Right cardiac atrium (tissue), 5 donors: ENCODE data around the gene GRIP2. TPM values are rescaled to one million over a fixed set of nuclear protein-coding genes. Genes with fewer than 3 reads are reported as not detected.
A peak's percentile ranks its signal among the peaks of the same experiment; 100 is the strongest.

ENCODE experiments used
- ATAC-seq, 2 donors: fragments of 200-7000 bp; cut with Tn5 transposase; one replicate each; pipeline versions ENCODE4 v1.8.0 to v1.9.1; 2020; ENCODE audit warnings: moderate library complexity in 2 of 2, mild to moderate bottlenecking in 1 of 2
- DNase-seq, 3 donors: peaks; one replicate each; pipeline ENCODE4 v3.0.0-alpha.2; 2020
- H3K27ac ChIP-seq: one replicate; pipeline ENCODE4 v1.5.1; 2013; ENCODE audit warnings: mild to moderate bottlenecking, low read length, control low read depth, moderate library complexity
- H3K27me3 ChIP-seq: one replicate; pipeline ENCODE4 v1.6.1; 2013; ENCODE audit not compliant: control insufficient read depth, insufficient read depth
- H3K4me1 ChIP-seq: one replicate; pipeline ENCODE4 v1.6.1; 2013; ENCODE audit warnings: low read length; ENCODE audit not compliant: control insufficient read depth, insufficient read depth
- H3K4me3 ChIP-seq: one replicate; pipeline ENCODE4 v1.5.1; 2013; ENCODE audit warnings: low read length, control low read depth
- H3K9me3 ChIP-seq: one replicate; pipeline ENCODE4 v1.6.1; 2013; ENCODE audit warnings: low read length; ENCODE audit not compliant: control insufficient read depth
- WGBS: extraction: QIAGEN DNeasy Blood & Tissue Kit; methylation state at CpG from one replicate; pipeline ENCODE4 v1.1.7; 2013; 5-methylcytosine and 5-hydroxymethylcytosine counted together
- intact Hi-C, 4 donors: fragments of 100-400 bp; cut with DNase I; formaldehyde crosslinking; loops; one replicate each; pipeline versions ENCODE4 v1.11.0 to v1.14.0; 2022 to 2023
- long read RNA-seq, 4 donors: library from polyadenylated mRNA; unstranded; transcript quantifications; one replicate each; pipeline ENCODE4 v2.0.0, GENCODE V29; 2020 to 2021
- polyA plus RNA-seq: library from polyadenylated mRNA; stranded (reverse); fragments of 200-250 nt; gene quantifications from one replicate; pipeline ENCODE4 v1.2.3, GENCODE V29; 2013
- total RNA-seq, 4 donors: library from RNA; stranded (reverse); fragmentation: NEBNext Ultra II Directional; extraction: Animal tissue kit (Norgen Biotek cat#: 25700); gene quantifications; one replicate each; pipeline ENCODE4 v1.2.1, GENCODE V29; 2021
- donor health status: healthy with polysubstance abuse.
- donor health status: DM: no; HTN: yes; CAD: no.
- donor health status: DM: no; HTN: no; CAD: no.
- donor health status: DM: no; HTN: yes; CAD: no; lungs with severe emphysema.
- donor health status: DM: yes; HTN: yes; CAD: no.

Gene GRIP2
- total RNA-seq (10 to 100 TPM in 3 of 4 donors, 1 to 10 TPM in 1; 8.7 to 14.5 (median 13.0) TPM), polyA plus RNA-seq (9.9 TPM)
- long read RNA-seq, donor 1, partial matches to known transcripts: 11 of 24 reads
- long read RNA-seq, donor 1, other reads (novel, unspliced or antisense): 13 of 24 reads
- long read RNA-seq, donor 2, partial matches to known transcripts: 8 of 15 reads
- long read RNA-seq, donor 2, other reads (novel, unspliced or antisense): 7 of 15 reads
- long read RNA-seq, donor 3, partial matches to known transcripts: 17 of 37 reads
- long read RNA-seq, donor 3, other reads (novel, unspliced or antisense): 20 of 37 reads
- long read RNA-seq, donor 4, partial matches to known transcripts: 4 of 14 reads
- long read RNA-seq, donor 4, other reads (novel, unspliced or antisense): 10 of 14 reads

- 40% methylated on average over 14 of the region's 14 CpGs for WGBS
- Histone ChIP-seq H3K4me3 (peak within 1 kb of the TSS; percentile 30), H3K9me3 (no peaks in the 10 kb centered on the region), H3K4me1 (peaks cover 5% of the 10 kb centered on the region), H3K27ac (peak within 1 kb of the TSS; percentile 40), H3K27me3 (no peaks in the 10 kb centered on the region)
- intact Hi-C loops: no loop called here
- DNase-seq (peak; percentile 31 to 79 (median 56)), ATAC-seq (peak; percentile 75 to 78)
Measured at GRCh38 chr3:14539742-14540491, at the start of gene GRIP2. Gene GRIP2 (minus strand): TSS chr3:14540342. CDS start chr3:14540308, 34 bp downstream.

- H3K4me1 ChIP-seq: no peaks in the 10 kb centered on the region
- no peak for DNase-seq
- ATAC-seq: no peak
- intact Hi-C loops: no loop called here
- H3K4me3 ChIP-seq: no peak overlapping the region
- no peaks in the 10 kb centered on the region for H3K9me3 ChIP-seq
- H3K27me3 ChIP-seq: no peaks in the 10 kb centered on the region
- H3K27ac ChIP-seq: no peak overlapping the region
- WGBS: 81% methylated on average over 6 of the region's 6 CpGs
Measured at GRCh38 chr3:14588425-14589112, 48.4 kb upstream of the GRIP2 start.

GRCh38 chr3:14587740-14588360 is 47.7 kb upstream of the GRIP2 start:
- intact Hi-C loops: no loop called here
- ATAC-seq: no peak
- Histone ChIP-seq H3K4me3 (no peak overlapping the region), H3K27ac (no peak overlapping the region), H3K27me3 (no peaks in the 10 kb centered on the region), H3K4me1 (no peaks in the 10 kb centered on the region), H3K9me3 (no peaks in the 10 kb centered on the region)
- 60% methylated on average over 4 of the region's 4 CpGs for WGBS
- no peak for DNase-seq

GRCh38 chr3:14586611-14587010 is 46.5 kb upstream of the GRIP2 start:
- no peaks in the 10 kb centered on the region for H3K27me3 ChIP-seq
- intact Hi-C loops: no loop called here
- DNase-seq (no peak), ATAC-seq (no peak)
- H3K9me3 ChIP-seq: no peaks in the 10 kb centered on the region
- no peak overlapping the region for H3K4me3 ChIP-seq
- whole genome bisulfite sequencing: 78% methylated on average over 2 of the region's 2 CpGs
- no peaks in the 10 kb centered on the region for H3K4me1 ChIP-seq
- no peak overlapping the region for H3K27ac ChIP-seq

GRCh38 chr3:14583548-14584091 is 43.5 kb upstream of the GRIP2 start:
- no peak for ATAC-seq
- H3K4me1 ChIP-seq: no peaks in the 10 kb centered on the region
- no peak overlapping the region for H3K4me3 ChIP-seq
- H3K27ac ChIP-seq: no peak overlapping the region
- 70% methylated on average over 5 of the region's 5 CpGs for WGBS
- H3K9me3 ChIP-seq: no peaks in the 10 kb centered on the region
- no peak for DNase-seq
- H3K27me3 ChIP-seq: no peaks in the 10 kb centered on the region
- intact Hi-C loops: no loop called here

GRCh38 chr3:14582045-14582410 is 41.9 kb upstream of the GRIP2 start:
- intact Hi-C loops: no loop called here
- ATAC-seq: no peak
- no peaks in the 10 kb centered on the region for H3K27me3 ChIP-seq
- no peaks in the 10 kb centered on the region for H3K4me1 ChIP-seq
- H3K4me3 ChIP-seq: no peak overlapping the region
- no peaks in the 10 kb centered on the region for H3K9me3 ChIP-seq
- WGBS: 51% methylated on average over 4 of the region's 4 CpGs
- no peak for DNase-seq
- no peak overlapping the region for H3K27ac ChIP-seq

GRCh38 chr3:14581334-14582044 is 41.3 kb upstream of the GRIP2 start:
- intact Hi-C loops: no loop called here
- no peak for ATAC-seq
- Histone ChIP-seq H3K4me1 (no peaks in the 10 kb centered on the region), H3K9me3 (no peaks in the 10 kb centered on the region), H3K4me3 (no peak overlapping the region), H3K27me3 (no peaks in the 10 kb centered on the region), H3K27ac (no peak overlapping the region)
- DNase-seq: no peak
- WGBS: 78% methylated on average over 5 of the region's 5 CpGs

- intact Hi-C loops: no loop called here
- H3K4me3 ChIP-seq: no peak overlapping the region
- WGBS: 69% methylated on average over 5 of the region's 5 CpGs
- ATAC-seq (no peak), DNase-seq (no peak)
- H3K4me1 ChIP-seq: no peaks in the 10 kb centered on the region
- no peaks in the 10 kb centered on the region for H3K27me3 ChIP-seq
- H3K9me3 ChIP-seq: no peaks in the 10 kb centered on the region
- H3K27ac ChIP-seq: no peak overlapping the region
Measured at GRCh38 chr3:14577897-14578296, 37.8 kb upstream of the GRIP2 start.

- Histone ChIP-seq H3K4me1 (no peaks in the 10 kb centered on the region), H3K27me3 (no peaks in the 10 kb centered on the region), H3K9me3 (no peaks in the 10 kb centered on the region), H3K27ac (no peak overlapping the region), H3K4me3 (no peak overlapping the region)
- intact Hi-C loops: no loop called here
- DNase-seq (no peak), ATAC-seq (no peak)
- 90% methylated on average over 9 of the region's 9 CpGs for WGBS
Measured at GRCh38 chr3:14576163-14576562, 36.0 kb upstream of the GRIP2 start.

GRCh38 chr3:14574183-14574582 is 34.0 kb upstream of the GRIP2 start:
- DNase-seq (no peak), ATAC-seq (no peak)
- no peaks in the 10 kb centered on the region for H3K4me1 ChIP-seq
- H3K27ac ChIP-seq: no peak overlapping the region
- H3K9me3 ChIP-seq: no peaks in the 10 kb centered on the region
- H3K4me3 ChIP-seq: no peak overlapping the region
- intact Hi-C loops: no loop called here
- 85% methylated on average over 27 of the region's 27 CpGs for WGBS
- no peaks in the 10 kb centered on the region for H3K27me3 ChIP-seq
